ENCODE measurements around the gene TMCO1.
A peak's percentile ranks its signal among the peaks of the same experiment; 100 is the strongest.
"Not testable (repeated sequence)": the region's sequence is repeated elsewhere in the genome, so short reads cannot be mapped to it uniquely, and the experiment has no call there.

TMCO1 gene

GRCh38 chr1:165768513-165769394, at the start of gene TMCO1:
TSS of gene TMCO1 (minus strand) at chr1:165768868. CDS start at chr1:165768751, 117 bp downstream.
- peak; percentile 98 for DNase-seq (ENCODE audit: low read depth)

- no peak for DNase-seq (ENCODE audit: low read depth)
Observed at GRCh38 chr1:165816826-165817497, 48.3 kb upstream of the TMCO1 start.

- no peak for DNase-seq (ENCODE audit: low read depth)
Observed at GRCh38 chr1:165816157-165816556, 47.5 kb upstream of the TMCO1 start.

GRCh38 chr1:165815725-165816124, 47.1 kb upstream of the TMCO1 start:
- no peak for DNase-seq (ENCODE audit: low read depth)

- no peak for DNase-seq (ENCODE audit: low read depth)
Observed at GRCh38 chr1:165807613-165808012, 38.9 kb upstream of the TMCO1 start.

GRCh38 chr1:165804513-165804912, 35.8 kb upstream of the TMCO1 start:
- DNase-seq (ENCODE audit: low read depth), result not testable (repeated sequence)

GRCh38 chr1:165799387-165799786, 30.7 kb upstream of the TMCO1 start:
- DNase-seq (ENCODE audit: low read depth), result no peak

- no peak for DNase-seq (ENCODE audit: low read depth)
Observed at GRCh38 chr1:165795894-165796293, 27.2 kb upstream of the TMCO1 start.

GRCh38 chr1:165793951-165794350, 25.3 kb upstream of the TMCO1 start:
- DNase-seq (ENCODE audit: low read depth), result peak; percentile 17

GRCh38 chr1:165787741-165788140, 19.1 kb upstream of the TMCO1 start:
- peak; percentile 3 for DNase-seq (ENCODE audit: low read depth)

GRCh38 chr1:165783519-165783918, 14.9 kb upstream of the TMCO1 start:
- DNase-seq (ENCODE audit: low read depth), result not testable (repeated sequence)

- not testable (repeated sequence) for DNase-seq (ENCODE audit: low read depth)
Observed at GRCh38 chr1:165778197-165778596, 9.5 kb upstream of the TMCO1 start.

- DNase-seq (ENCODE audit: low read depth), result peak; percentile 57
Observed at GRCh38 chr1:165773324-165773965, 4.8 kb upstream of the TMCO1 start.

- DNase-seq (ENCODE audit: low read depth), result no peak
Observed at GRCh38 chr1:165772739-165773138, 4.1 kb upstream of the TMCO1 start.

- no peak for DNase-seq (ENCODE audit: low read depth)
Observed at GRCh38 chr1:165764277-165764676, 4.4 kb downstream of the TMCO1 start.

- no peak for DNase-seq (ENCODE audit: low read depth)
Observed at GRCh38 chr1:165763442-165763841, 5.2 kb downstream of the TMCO1 start.

- DNase-seq (ENCODE audit: low read depth), result no peak
Observed at GRCh38 chr1:165762725-165763124, 5.9 kb downstream of the TMCO1 start.

GRCh38 chr1:165759095-165759494, 9.6 kb downstream of the TMCO1 start:
- no peak for DNase-seq (ENCODE audit: low read depth)

- no peak for DNase-seq (ENCODE audit: low read depth)
Observed at GRCh38 chr1:165755393-165756010, 13.2 kb downstream of the TMCO1 start.

GRCh38 chr1:165753934-165754333, 14.7 kb downstream of the TMCO1 start:
- no peak for DNase-seq (ENCODE audit: low read depth)

GRCh38 chr1:165748550-165748949, 20.1 kb downstream of the TMCO1 start:
- no peak for DNase-seq (ENCODE audit: low read depth)
